OCI-LY1 (cell line): ENCODE data around the gene SBK2.

ENCODE experiments used
- H2AFZ ChIP-seq: fragments of 200-600 bp; sonication (generic), shearing (Covaris generic); 2 replicates; pipeline ENCODE4 v1.6.0; 2014; ENCODE audit warnings: antibody characterized with exemption, mild to moderate bottlenecking, low read length
- H3F3A ChIP-seq: fragments of 200-600 bp; sonication (generic), shearing (Covaris generic); 2 replicates; pipeline ENCODE4 v1.6.0; 2014; ENCODE audit warnings: mild to moderate bottlenecking, antibody characterized with exemption, low read length, moderate library complexity; ENCODE audit not compliant: insufficient read depth
- H3K27ac ChIP-seq: fragments of 200-600 bp; sonication (generic); 2 replicates; pipeline ENCODE4 v1.5.1; 2014; ENCODE audit warnings: low read length, mixed run types, mild to moderate bottlenecking, low read depth; ENCODE audit not compliant: poor library complexity, severe bottlenecking
- H3K27me3 ChIP-seq: fragments of 200-600 bp; sonication (generic); 2 replicates; pipeline ENCODE4 v1.6.0; 2014; ENCODE audit warnings: antibody characterized with exemption, mild to moderate bottlenecking, low read length, moderate library complexity; ENCODE audit not compliant: insufficient read depth
- H3K36me3 ChIP-seq: fragments of 200-600 bp; sonication (generic); 2 replicates; pipeline ENCODE4 v1.6.1; 2014; ENCODE audit warnings: mild to moderate bottlenecking, antibody characterized with exemption, low read length, moderate library complexity, mixed read lengths; ENCODE audit not compliant: insufficient read depth
- H3K4me1 ChIP-seq: fragments of 200-600 bp; sonication (generic); 2 replicates; pipeline ENCODE4 v1.5.1; 2014; ENCODE audit warnings: mild to moderate bottlenecking, low read length, moderate library complexity; ENCODE audit not compliant: insufficient read depth, severe bottlenecking
- H3K4me2 ChIP-seq: fragments of 200-600 bp; sonication (generic), shearing (Covaris generic); 2 replicates; pipeline ENCODE4 v1.6.1; 2014; ENCODE audit warnings: low read length
- H3K4me3 ChIP-seq: fragments of 200-600 bp; sonication (generic); 2 replicates; pipeline ENCODE4 v1.5.1; 2014; ENCODE audit warnings: low read length, low read depth, mild to moderate bottlenecking, mixed read lengths; ENCODE audit not compliant: poor library complexity, severe bottlenecking
- H3K79me2 ChIP-seq: fragments of 200-600 bp; shearing (Covaris generic); 2 replicates; pipeline ENCODE4 v1.6.1; 2016; ENCODE audit warnings: mixed run types, low read length, mixed read lengths; ENCODE audit not compliant: insufficient read depth
- H3K9ac ChIP-seq: fragments of 200-600 bp; sonication (generic), shearing (Covaris generic); 2 replicates; pipeline ENCODE4 v1.6.1; 2014; ENCODE audit warnings: mild to moderate bottlenecking, low read length, mixed read lengths
- H3K9me2 ChIP-seq: fragments of 200-600 bp; sonication (generic), shearing (Covaris generic); 2 replicates; pipeline ENCODE4 v1.6.1; 2014; ENCODE audit warnings: low read depth, mild to moderate bottlenecking, low read length, mixed read lengths
- H3K9me3 ChIP-seq: fragments of 200-600 bp; shearing (Covaris generic); 2 replicates; pipeline ENCODE4 v1.6.1; 2014; ENCODE audit warnings: low read length, mixed read lengths
- H4K20me1 ChIP-seq: fragments of 200-600 bp; sonication (generic), shearing (Covaris generic); 2 replicates; pipeline ENCODE4 v1.6.0; 2016; ENCODE audit warnings: mild to moderate bottlenecking, low read length; ENCODE audit not compliant: insufficient read depth
- CTCF ChIP-seq: fragments of 200-600 bp; sonication (generic), shearing (Covaris generic); IDR thresholded peaks from 2 replicates; pipeline ENCODE4 v1.5.1; 2017; ENCODE audit warnings: mild to moderate bottlenecking, antibody characterized with exemption, low read length, moderate library complexity, mixed read lengths
- EZH2 ChIP-seq: fragments of 200-600 bp; sonication (generic), shearing (Covaris generic); IDR thresholded peaks from 2 replicates; pipeline ENCODE4 v1.8.0; 2017; ENCODE audit warnings: borderline replicate concordance, mixed run types, mild to moderate bottlenecking, antibody characterized with exemption, low read length, moderate library complexity, mixed read lengths

The SBK2 gene

GRCh38 chr19:55486971-55487923, 49.7 kb downstream of the SBK2 start:
- no peak overlapping the region for H3K9ac ChIP-seq
- no peaks in the 10 kb centered on the region for H4K20me1 ChIP-seq
- no peaks in the 10 kb centered on the region for H3K9me3 ChIP-seq
- no peak overlapping the region for H3K4me2 ChIP-seq
- H3K4me3 ChIP-seq: no peak overlapping the region
- H3K36me3 ChIP-seq: no peaks in the 10 kb centered on the region; the same call in 1 of the 2 replicates
- H3K9me2 ChIP-seq: no peaks in the 10 kb centered on the region
- H3K27ac ChIP-seq: no peak overlapping the region
- H3K4me1 ChIP-seq: peaks cover 18% of the 10 kb centered on the region
- TF ChIP-seq CTCF (no peak), EZH2 (no peak)
- H2AFZ ChIP-seq: no peak overlapping the region
- no peaks in the 10 kb centered on the region for H3F3A ChIP-seq
- H3K79me2 ChIP-seq: no peaks in the 10 kb centered on the region
- peaks cover 9% of the 10 kb centered on the region; the same call in 1 of the 2 replicates for H3K27me3 ChIP-seq

- H4K20me1 ChIP-seq: no peaks in the 10 kb centered on the region
- H3K79me2 ChIP-seq: no peaks in the 10 kb centered on the region
- H3F3A ChIP-seq: no peaks in the 10 kb centered on the region
- H3K27me3 ChIP-seq: peaks cover 3% of the 10 kb centered on the region; the same call in 1 of the 2 replicates
- peaks cover 18% of the 10 kb centered on the region for H3K4me1 ChIP-seq
- no peak overlapping the region for H3K9ac ChIP-seq
- no peaks in the 10 kb centered on the region; the same call in 1 of the 2 replicates for H3K36me3 ChIP-seq
- H3K4me2 ChIP-seq: peak overlapping the region; percentile 81; the same call in 1 of the 2 replicates
- no peak overlapping the region for H3K4me3 ChIP-seq
- H3K9me2 ChIP-seq: no peaks in the 10 kb centered on the region
- H2AFZ ChIP-seq: no peak overlapping the region
- H3K27ac ChIP-seq: no peak overlapping the region
- TF ChIP-seq EZH2 (no peak), CTCF (no peak)
- H3K9me3 ChIP-seq: no peaks in the 10 kb centered on the region
These were observed 50.6 kb downstream of the SBK2 start for GRCh38 chr19:55486043-55486970.

- H3K4me2 ChIP-seq: peak overlapping the region; percentile 81
- H3K36me3 ChIP-seq: no peaks in the 10 kb centered on the region; the same call in 1 of the 2 replicates
- no peaks in the 10 kb centered on the region for H3K9me3 ChIP-seq
- no peaks in the 10 kb centered on the region for H4K20me1 ChIP-seq
- H3K9ac ChIP-seq: peak overlapping the region; percentile 71
- TF ChIP-seq EZH2 (no peak), CTCF (no peak)
- H3K4me3 ChIP-seq: peak overlapping the region; percentile 66
- H2AFZ ChIP-seq: no peak overlapping the region
- peaks cover 18% of the 10 kb centered on the region for H3K4me1 ChIP-seq
- H3K27me3 ChIP-seq: peaks cover 2% of the 10 kb centered on the region; the same call in 1 of the 2 replicates
- H3K27ac ChIP-seq: no peak overlapping the region
- no peaks in the 10 kb centered on the region for H3K79me2 ChIP-seq
- no peaks in the 10 kb centered on the region for H3K9me2 ChIP-seq
- no peaks in the 10 kb centered on the region for H3F3A ChIP-seq
These were observed 51.4 kb downstream of the SBK2 start for GRCh38 chr19:55485439-55486011.
